Type B pancreatic cell (in vitro differentiated cells): ENCODE data around the gene C19orf81. TPM values are rescaled to one million over a fixed set of nuclear protein-coding genes. Genes with fewer than 3 reads are reported as not detected.

ENCODE experiments used
- DNase-seq: peaks from one replicate; pipeline ENCODE4 v3.0.0; 2021; ENCODE audit warnings: mixed read lengths; ENCODE audit not compliant: unreplicated experiment; ENCODE audit errors: extremely low spot score
- H3K27ac Mint-ChIP-seq: 2 replicates; pipeline ENCODE4 v1.8.0; 2021; ENCODE audit warnings: mild to moderate bottlenecking, mixed read lengths
- H3K27me3 Mint-ChIP-seq: 2 replicates; pipeline ENCODE4 v1.8.0; 2021; ENCODE audit warnings: mixed read lengths
- H3K36me3 Mint-ChIP-seq: 2 replicates; pipeline ENCODE4 v1.8.0; 2021; ENCODE audit warnings: mixed read lengths
- H3K4me1 Mint-ChIP-seq: one replicate; pipeline ENCODE4 v1.8.0; 2021; ENCODE audit warnings: mixed read lengths; ENCODE audit not compliant: unreplicated experiment
- H3K4me3 Mint-ChIP-seq: 2 replicates; pipeline ENCODE4 v1.8.0; 2021; ENCODE audit warnings: mild to moderate bottlenecking, mixed read lengths
- H3K9me3 Mint-ChIP-seq: 2 replicates; pipeline ENCODE4 v1.8.0; 2021; ENCODE audit warnings: mixed read lengths
- CTCF ChIP-seq: fragments of 200-600 bp; sonication (generic); conservative IDR thresholded peaks from 2 replicates; pipeline ENCODE4 v1.5.0; 2021; ENCODE audit warnings: antibody characterized with exemption, mild to moderate bottlenecking
- total RNA-seq: library from RNA; stranded (reverse); gene quantifications from 2 replicates; pipeline ENCODE4 v1.2.1, GENCODE V29; 2021; ENCODE audit warnings: low replicate concordance

The C19orf81 gene
- total RNA-seq, 1 donor from 2014 or later = 3.7 TPM

- TF ChIP-seq CTCF = no peak
- H3K4me1 Mint-ChIP-seq = peaks cover 9% of the 10 kb centered on the region
- H3K27ac Mint-ChIP-seq = no peak overlapping the region
- no peak for DNase-seq
- peaks cover 4% of the 10 kb centered on the region for H3K9me3 Mint-ChIP-seq
- H3K4me3 Mint-ChIP-seq = peak overlapping the region; percentile 68
- no peaks in the 10 kb centered on the region for H3K36me3 Mint-ChIP-seq
- peaks cover 83% of the 10 kb centered on the region for H3K27me3 Mint-ChIP-seq
Observed at GRCh38 chr19:50659318-50660087, 10.3 kb downstream of the C19orf81 start.

- H3K4me3 Mint-ChIP-seq = peak overlapping the region; percentile 75
- peaks cover 9% of the 10 kb centered on the region for H3K4me1 Mint-ChIP-seq
- peaks cover under 1% of the 10 kb centered on the region for H3K9me3 Mint-ChIP-seq
- no peaks in the 10 kb centered on the region for H3K36me3 Mint-ChIP-seq
- no peak for TF ChIP-seq CTCF
- H3K27ac Mint-ChIP-seq = no peak overlapping the region
- DNase-seq = no peak
- peaks cover 82% of the 10 kb centered on the region for H3K27me3 Mint-ChIP-seq
Observed at GRCh38 chr19:50660088-50660366, 10.8 kb downstream of the C19orf81 start.

GRCh38 chr19:50661023-50661422 is 11.8 kb downstream of the C19orf81 start:
- Mint-ChIP-seq H3K9me3 (no peaks in the 10 kb centered on the region), H3K36me3 (no peaks in the 10 kb centered on the region), H3K4me3 (no peak overlapping the region), H3K4me1 (peaks cover 9% of the 10 kb centered on the region), H3K27ac (no peak overlapping the region), H3K27me3 (peaks cover 85% of the 10 kb centered on the region)
- TF ChIP-seq CTCF = no peak
- no peak for DNase-seq

- Mint-ChIP-seq H3K4me1 (peaks cover 9% of the 10 kb centered on the region), H3K9me3 (no peaks in the 10 kb centered on the region), H3K36me3 (no peaks in the 10 kb centered on the region), H3K4me3 (no peak overlapping the region), H3K27me3 (peaks cover 77% of the 10 kb centered on the region), H3K27ac (no peak overlapping the region)
- no peak for TF ChIP-seq CTCF
- no peak for DNase-seq
Observed at GRCh38 chr19:50661766-50662650, 12.8 kb downstream of the C19orf81 start.

- no peaks in the 10 kb centered on the region for H3K9me3 Mint-ChIP-seq
- DNase-seq = no peak
- H3K36me3 Mint-ChIP-seq = no peaks in the 10 kb centered on the region
- H3K27me3 Mint-ChIP-seq = peaks cover 69% of the 10 kb centered on the region
- H3K4me1 Mint-ChIP-seq = peaks cover 6% of the 10 kb centered on the region
- H3K4me3 Mint-ChIP-seq = no peak overlapping the region
- TF ChIP-seq CTCF = no peak
- no peak overlapping the region for H3K27ac Mint-ChIP-seq
Observed at GRCh38 chr19:50662651-50663481, 13.6 kb downstream of the C19orf81 start.
